Fibroblast of skin of left biceps (primary cell): ENCODE measurements around the gene SRPRA.
"Not testable (repeated sequence)": the region's sequence is repeated elsewhere in the genome, so short reads cannot be mapped to it uniquely, and the experiment has no call there.

Source experiments
- DNase-seq, 2 experiments: peaks; one replicate each; pipeline ENCODE4 v3.0.0-alpha.2; 2013; ENCODE audit warnings: low read depth in 2 of 2

SRPRA gene

GRCh38 chr11:126284829-126285228, 16.1 kb upstream of the SRPRA start:
- DNase-seq: peak; percentile 87 to 90

- DNase-seq: no peak
Observed at GRCh38 chr11:126282736-126283591, 14.3 kb upstream of the SRPRA start, which contains the start of gene TIRAP. Gene TIRAP (plus strand): TSS chr11:126283093. CDS start chr11:126290895, 7,802 bp downstream.

- no peak for DNase-seq
Observed at GRCh38 chr11:126282361-126282735, 13.7 kb upstream of the SRPRA start.

- DNase-seq: no peak
Observed at GRCh38 chr11:126281666-126282175, 13.0 kb upstream of the SRPRA start.

- DNase-seq: no peak
Observed at GRCh38 chr11:126281245-126281644, 12.6 kb upstream of the SRPRA start.

- DNase-seq: no peak
Observed at GRCh38 chr11:126280595-126280994, 11.9 kb upstream of the SRPRA start.

- DNase-seq: no peak
Observed at GRCh38 chr11:126279191-126279590, 10.5 kb upstream of the SRPRA start.

GRCh38 chr11:126277780-126278179, 9.1 kb upstream of the SRPRA start:
- DNase-seq: no peak

GRCh38 chr11:126277322-126277721, 8.6 kb upstream of the SRPRA start:
- DNase-seq: no peak

- no peak for DNase-seq
Observed at GRCh38 chr11:126268361-126268707, 361 bp downstream of the SRPRA start.

- DNase-seq: no peak
Observed at GRCh38 chr11:126267650-126268049, 1.0 kb downstream of the SRPRA start.

GRCh38 chr11:126265811-126266210, 2.9 kb downstream of the SRPRA start:
- no peak for DNase-seq

GRCh38 chr11:126263489-126263888, 5.2 kb downstream of the SRPRA start:
- DNase-seq: no peak

GRCh38 chr11:126262216-126262615, 6.5 kb downstream of the SRPRA start:
- no peak for DNase-seq

GRCh38 chr11:126257764-126258163, 10.9 kb downstream of the SRPRA start:
- DNase-seq: peak; percentile 25 to 28

- no peak for DNase-seq
Observed at GRCh38 chr11:126257144-126257543, 11.6 kb downstream of the SRPRA start.

GRCh38 chr11:126256216-126256615, 12.5 kb downstream of the SRPRA start:
- DNase-seq: no peak

GRCh38 chr11:126255507-126255906, 13.2 kb downstream of the SRPRA start:
- DNase-seq: not testable (repeated sequence)

- DNase-seq: no peak
Observed at GRCh38 chr11:126254819-126255218, 13.9 kb downstream of the SRPRA start.

GRCh38 chr11:126253265-126253664, 15.4 kb downstream of the SRPRA start:
- no peak for DNase-seq

- no peak for DNase-seq
Observed at GRCh38 chr11:126246636-126247035, 22.1 kb downstream of the SRPRA start.

GRCh38 chr11:126233391-126233790, 35.3 kb downstream of the SRPRA start:
- DNase-seq: no peak

GRCh38 chr11:126232683-126233082, 36.0 kb downstream of the SRPRA start:
- DNase-seq: no peak
